ENCODE data around the gene WIZ. TPM values are rescaled to one million over a fixed set of nuclear protein-coding genes. Genes with fewer than 3 reads are reported as not detected.

The WIZ gene
- total and polyA plus RNA-seq, 2 of the 8 experiments (the other 6 are each of a cell fraction or from before 2014, with no cell fraction given) = 12.5 to 33.2 TPM

DNA sequence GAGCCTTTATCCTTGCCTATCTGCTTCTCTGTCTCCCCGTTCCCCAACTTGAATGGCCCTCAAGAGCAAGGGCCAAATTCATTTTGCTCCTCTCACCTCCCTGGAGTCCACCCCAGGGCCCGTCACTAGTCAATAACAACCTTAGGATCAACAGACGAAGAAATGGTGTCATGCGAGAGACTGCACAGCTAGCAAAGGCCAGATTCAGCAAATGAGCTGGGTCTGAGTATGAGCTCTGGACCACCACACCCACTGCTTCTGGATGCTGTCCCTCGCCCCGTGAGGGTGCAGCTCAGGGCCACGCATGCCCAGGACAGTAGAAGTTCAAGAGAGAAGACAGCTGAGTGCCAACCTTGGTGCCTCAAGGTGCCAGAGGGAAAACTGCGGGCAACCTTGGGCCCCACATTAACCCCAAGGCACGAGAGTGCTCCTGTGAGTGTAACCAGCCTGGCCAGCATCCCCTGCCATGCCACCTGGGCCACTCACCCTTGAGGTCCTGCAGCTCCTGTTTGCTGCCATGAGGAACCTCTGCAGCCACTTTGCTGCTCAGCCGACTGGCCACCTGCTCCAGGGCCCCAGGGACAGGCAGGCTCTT lies 19.1 kb downstream of the WIZ start:
- peak overlapping the region in 2 of 4 experiments; percentile 8 to 19; a peak in 2 of 7 replicates for H3K9ac ChIP-seq (replicated peaks in 1 of 4; ENCODE audit: extremely low read depth in 1 of 4, low read depth in 3 of 4, low read length in 3 of 4)
- DNase-seq (ENCODE audit: low read depth in 1 of 2, low spot score in 2 of 2) (no peak), FAIRE-seq (no peak)
- H4K8ac ChIP-seq (ENCODE audit: extremely low read depth, insufficient read depth, low read length) = no peak overlapping the region
- no peak overlapping the region for H4K5ac ChIP-seq (ENCODE audit: insufficient read length, low read depth, low read length)
- H4K91ac ChIP-seq (replicated peaks; ENCODE audit: insufficient read length, low read length) = no peak overlapping the region
- H3K79me2 ChIP-seq (ENCODE audit: control insufficient read depth in 1 of 2, insufficient read depth in 2 of 2, low read length in 2 of 2) = peaks cover 0 to 29% of the 10 kb centered on the region in 2 experiments; a peak in 2 of 4 replicates
- H3K18ac ChIP-seq (ENCODE audit: extremely low read depth, low read length) = no peak overlapping the region
- ChIA-PET CTCF (ENCODE audit: partially characterized antibody) (interaction anchor here (1.3 to 5.1 kb wide), 3 partner anchors 10 to 180 kb away, joined by 3 to 28 read pairs (median 6); partner anchors contain the start of gene AKAP8L), POLR2A (ENCODE audit: partially characterized antibody) (interaction anchor here (1.2 to 5.0 kb wide), 4 partner anchors 11 to 51 kb away, joined by 3 to 71 read pairs (median 5); partner anchors contain the start of genes AKAP8 and AKAP8L)
- H2BK5ac ChIP-seq (ENCODE audit: low read depth, low read length) = no peak overlapping the region
- H2BK20ac ChIP-seq (ENCODE audit: low read length) = no peak overlapping the region
- H3K36me3 ChIP-seq (ENCODE audit: control insufficient read depth in 2 of 4, insufficient read depth in 4 of 4, low read length in 3 of 4) = peaks cover 2 to 11% (median 9%) of the 10 kb centered on the region in 4 experiments; a peak in 5 of 8 replicates
- no peak overlapping the region for H3K56ac ChIP-seq (replicated peaks; ENCODE audit: insufficient read length, low read depth, low read length)
- no peak overlapping the region for H3K4ac ChIP-seq (replicated peaks; ENCODE audit: insufficient read length, low read depth, low read length)
- WGBS, 2 experiments (ENCODE audit: extremely low coverage in 1 of 2, insufficient coverage in 1 of 2, insufficient read length in 1 of 2, insufficient replicate concordance in 2 of 2, low coverage in 1 of 2, low lambda C conversion rate in 2 of 2, missing lambda C conversion rate in 1 of 2) = 92% methylated on average over 10 of the region's 10 CpGs; no CpG with 5 or more reads in 1 of the 2 experiments
- no peak overlapping the region for H2AFZ ChIP-seq (ENCODE audit: low read length)
- H3K4me2 ChIP-seq (ENCODE audit: insufficient read depth in 1 of 2, low read depth in 2 of 2, low read length in 2 of 2) = peak overlapping the region; percentile 90 to 91; a peak in 2 of 4 replicates
- no peaks in the 10 kb centered on the region for H3K9me3 ChIP-seq (ENCODE audit: insufficient read depth in 2 of 2, low read depth in 1 of 2, low read length in 1 of 2)
- H3K4me3 ChIP-seq (ENCODE audit: extremely low read depth in 1 of 4, insufficient read depth in 2 of 4, low read depth in 3 of 4, low read length in 4 of 4) = no peak overlapping the region
- H3K4me1 ChIP-seq (replicated peaks in 1 of 4; ENCODE audit: control insufficient read depth in 3 of 4, insufficient read depth in 4 of 4, low read length in 3 of 4) = peaks cover 0 to 13% (median 8%) of the 10 kb centered on the region in 4 experiments; a peak in 6 of 7 replicates
- H3K27ac ChIP-seq (ENCODE audit: low read depth, low read length) = no peak overlapping the region
- H3K23ac ChIP-seq (ENCODE audit: insufficient read length) = no peak overlapping the region
- H3K27me3 ChIP-seq (replicated peaks in 1 of 4; ENCODE audit: control insufficient read depth in 3 of 4, extremely low read depth in 1 of 4, insufficient read depth in 3 of 4, low read length in 3 of 4) = no peaks in the 10 kb centered on the region; a peak in 1 of 7 replicates
- no peak overlapping the region for H2BK120ac ChIP-seq (replicated peaks; ENCODE audit: low read depth, low read length)
- H2AK5ac ChIP-seq (ENCODE audit: low read depth, low read length) = no peak overlapping the region
- H2BK15ac ChIP-seq (ENCODE audit: low read length) = no peak overlapping the region
- no peak overlapping the region for H2BK12ac ChIP-seq (ENCODE audit: low read depth, low read length)
- peaks cover 10% of the 10 kb centered on the region for H3K23me2 ChIP-seq (ENCODE audit: low read depth, low read length)
- H3K14ac ChIP-seq (ENCODE audit: insufficient read length) = no peak overlapping the region
- H4K20me1 ChIP-seq (replicated peaks in 1 of 2; ENCODE audit: control insufficient read depth in 1 of 2, insufficient read depth in 2 of 2, low read length in 2 of 2) = peaks cover 12 to 13% of the 10 kb centered on the region in 2 experiments
- H3K79me1 ChIP-seq (ENCODE audit: low read depth, low read length) = peaks cover 22% of the 10 kb centered on the region
- TF ChIP-seq SIN3A (conservative IDR thresholded peaks at IDR 0.05 in 1 of 2, IDR thresholded peaks at IDR 0.05 in 1 of 2; ENCODE audit: low read depth in 1 of 2, low read length in 2 of 2) (no peak), CEBPB (IDR thresholded peaks at IDR 0.05; ENCODE audit: low read depth, low read length) (no peak), CHD2 (IDR thresholded peaks at IDR 0.05; ENCODE audit: low read length) (no peak), NRF1 (IDR thresholded peaks at IDR 0.05; ENCODE audit: low read depth, low read length) (no peak), EGR1 (IDR thresholded peaks at IDR 0.05; ENCODE audit: borderline replicate concordance, low read depth, low read length) (no peak), SP4 (IDR thresholded peaks at IDR 0.05; ENCODE audit: low read length) (no peak), RXRA (IDR thresholded peaks at IDR 0.05; ENCODE audit: insufficient read depth, low read depth, low read length) (no peak), POLR2A (IDR thresholded peaks at IDR 0.05; ENCODE audit: control extremely low read depth in 1 of 2, low read depth in 2 of 2, low read length in 2 of 2) (no peak), SIRT6 (IDR thresholded peaks at IDR 0.05; ENCODE audit: low read length) (no peak), TAF7 (optimal IDR thresholded peaks at IDR 0.05; ENCODE audit: borderline replicate concordance, low read depth, low read length) (no peak), POLR2AphosphoS5 (IDR thresholded peaks at IDR 0.05; ENCODE audit: low read depth, low read length) (no peak)
- TF ChIP-seq, protein P1, sequence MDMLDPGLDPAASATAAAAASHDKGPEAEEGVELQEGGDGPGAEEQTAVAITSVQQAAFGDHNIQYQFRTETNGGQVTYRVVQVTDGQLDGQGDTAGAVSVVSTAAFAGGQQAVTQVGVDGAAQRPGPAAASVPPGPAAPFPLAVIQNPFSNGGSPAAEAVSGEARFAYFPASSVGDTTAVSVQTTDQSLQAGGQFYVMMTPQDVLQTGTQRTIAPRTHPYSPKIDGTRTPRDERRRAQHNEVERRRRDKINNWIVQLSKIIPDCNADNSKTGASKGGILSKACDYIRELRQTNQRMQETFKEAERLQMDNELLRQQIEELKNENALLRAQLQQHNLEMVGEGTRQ (IDR thresholded peaks at IDR 0.05; ENCODE audit: low read length) = no peak
- TF ChIP-seq, protein P2, sequence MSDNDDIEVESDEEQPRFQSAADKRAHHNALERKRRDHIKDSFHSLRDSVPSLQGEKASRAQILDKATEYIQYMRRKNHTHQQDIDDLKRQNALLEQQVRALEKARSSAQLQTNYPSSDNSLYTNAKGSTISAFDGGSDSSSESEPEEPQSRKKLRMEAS (IDR thresholded peaks at IDR 0.05) = no peak

Data from H1 (cell line).